ENCODE results near the gene TBC1D13. TPM values are rescaled to one million over a fixed set of nuclear protein-coding genes. Genes with fewer than 3 reads are reported as not detected.

The TBC1D13 gene
- total and polyA plus RNA-seq, 9 of the 15 experiments (the other 6 are each of a cell fraction or from before 2014, with no cell fraction given): 2.3 to 28.7 (median 11.4) TPM

GRCh38 chr9:128802482-128802881 lies 15.4 kb downstream of the TBC1D13 start (continued):
- TF ChIP-seq ZBTB40 (IDR thresholded peaks at IDR 0.05): no peak
- no peak for TF ChIP-seq ZBTB40 (CRISPR knock-in tag; IDR thresholded peaks at IDR 0.05)
- TF ChIP-seq PRMT5 (CRISPR knock-in tag; IDR thresholded peaks at IDR 0.05): no peak
- no peak for TF ChIP-seq KAT7 (CRISPR knock-in tag; IDR thresholded peaks at IDR 0.05; ENCODE audit: borderline replicate concordance)
- no peak for TF ChIP-seq ZNF316 (IDR thresholded peaks at IDR 0.05)
- TF ChIP-seq MNT (conservative IDR thresholded peaks at IDR 0.05): no peak
- TF ChIP-seq ESRRB (CRISPR knock-in tag; IDR thresholded peaks at IDR 0.05; ENCODE audit: borderline replicate concordance): no peak
- TF ChIP-seq, protein P1, sequence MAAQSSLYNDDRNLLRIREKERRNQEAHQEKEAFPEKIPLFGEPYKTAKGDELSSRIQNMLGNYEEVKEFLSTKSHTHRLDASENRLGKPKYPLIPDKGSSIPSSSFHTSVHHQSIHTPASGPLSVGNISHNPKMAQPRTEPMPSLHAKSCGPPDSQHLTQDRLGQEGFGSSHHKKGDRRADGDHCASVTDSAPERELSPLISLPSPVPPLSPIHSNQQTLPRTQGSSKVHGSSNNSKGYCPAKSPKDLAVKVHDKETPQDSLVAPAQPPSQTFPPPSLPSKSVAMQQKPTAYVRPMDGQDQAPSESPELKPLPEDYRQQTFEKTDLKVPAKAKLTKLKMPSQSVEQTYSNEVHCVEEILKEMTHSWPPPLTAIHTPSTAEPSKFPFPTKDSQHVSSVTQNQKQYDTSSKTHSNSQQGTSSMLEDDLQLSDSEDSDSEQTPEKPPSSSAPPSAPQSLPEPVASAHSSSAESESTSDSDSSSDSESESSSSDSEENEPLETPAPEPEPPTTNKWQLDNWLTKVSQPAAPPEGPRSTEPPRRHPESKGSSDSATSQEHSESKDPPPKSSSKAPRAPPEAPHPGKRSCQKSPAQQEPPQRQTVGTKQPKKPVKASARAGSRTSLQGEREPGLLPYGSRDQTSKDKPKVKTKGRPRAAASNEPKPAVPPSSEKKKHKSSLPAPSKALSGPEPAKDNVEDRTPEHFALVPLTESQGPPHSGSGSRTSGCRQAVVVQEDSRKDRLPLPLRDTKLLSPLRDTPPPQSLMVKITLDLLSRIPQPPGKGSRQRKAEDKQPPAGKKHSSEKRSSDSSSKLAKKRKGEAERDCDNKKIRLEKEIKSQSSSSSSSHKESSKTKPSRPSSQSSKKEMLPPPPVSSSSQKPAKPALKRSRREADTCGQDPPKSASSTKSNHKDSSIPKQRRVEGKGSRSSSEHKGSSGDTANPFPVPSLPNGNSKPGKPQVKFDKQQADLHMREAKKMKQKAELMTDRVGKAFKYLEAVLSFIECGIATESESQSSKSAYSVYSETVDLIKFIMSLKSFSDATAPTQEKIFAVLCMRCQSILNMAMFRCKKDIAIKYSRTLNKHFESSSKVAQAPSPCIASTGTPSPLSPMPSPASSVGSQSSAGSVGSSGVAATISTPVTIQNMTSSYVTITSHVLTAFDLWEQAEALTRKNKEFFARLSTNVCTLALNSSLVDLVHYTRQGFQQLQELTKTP (IDR thresholded peaks at IDR 0.05; ENCODE audit: low read depth in 1 of 2, partially characterized antibody in 2 of 2): no peak
- TF ChIP-seq, protein P2, sequence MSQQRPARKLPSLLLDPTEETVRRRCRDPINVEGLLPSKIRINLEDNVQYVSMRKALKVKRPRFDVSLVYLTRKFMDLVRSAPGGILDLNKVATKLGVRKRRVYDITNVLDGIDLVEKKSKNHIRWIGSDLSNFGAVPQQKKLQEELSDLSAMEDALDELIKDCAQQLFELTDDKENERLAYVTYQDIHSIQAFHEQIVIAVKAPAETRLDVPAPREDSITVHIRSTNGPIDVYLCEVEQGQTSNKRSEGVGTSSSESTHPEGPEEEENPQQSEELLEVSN (IDR thresholded peaks at IDR 0.05; ENCODE audit: borderline replicate concordance in 1 of 2, extremely low read depth in 1 of 2, insufficient read depth in 1 of 2, insufficient read length in 1 of 2, low read depth in 1 of 2, low read length in 1 of 2, poor library complexity in 1 of 2, severe bottlenecking in 1 of 2): no peak
- no peak for TF ChIP-seq ZNF121 (CRISPR knock-in tag; conservative IDR thresholded peaks at IDR 0.05)
- TF ChIP-seq CCNT2 (IDR thresholded peaks at IDR 0.05; ENCODE audit: borderline replicate concordance, extremely low read depth, insufficient read length, low read depth, low read length): no peak
